ENCODE results near the gene HOMER2.
A peak's percentile ranks its signal among the peaks of the same experiment; 100 is the strongest.
"Not testable (repeated sequence)": the region's sequence is repeated elsewhere in the genome, so short reads cannot be mapped to it uniquely, and the experiment has no call there.

HOMER2 gene

GRCh38 chr15:82901114-82901805, 51.3 kb downstream of the HOMER2 start:
- H3K4me3 ChIP-seq (ENCODE audit: low read length): no peak overlapping the region
- no peak for DNase-seq (ENCODE audit: low read depth)
- no peak for TF ChIP-seq CTCF (conservative IDR thresholded peaks at IDR 0.05; ENCODE audit: low read length)

DNA sequence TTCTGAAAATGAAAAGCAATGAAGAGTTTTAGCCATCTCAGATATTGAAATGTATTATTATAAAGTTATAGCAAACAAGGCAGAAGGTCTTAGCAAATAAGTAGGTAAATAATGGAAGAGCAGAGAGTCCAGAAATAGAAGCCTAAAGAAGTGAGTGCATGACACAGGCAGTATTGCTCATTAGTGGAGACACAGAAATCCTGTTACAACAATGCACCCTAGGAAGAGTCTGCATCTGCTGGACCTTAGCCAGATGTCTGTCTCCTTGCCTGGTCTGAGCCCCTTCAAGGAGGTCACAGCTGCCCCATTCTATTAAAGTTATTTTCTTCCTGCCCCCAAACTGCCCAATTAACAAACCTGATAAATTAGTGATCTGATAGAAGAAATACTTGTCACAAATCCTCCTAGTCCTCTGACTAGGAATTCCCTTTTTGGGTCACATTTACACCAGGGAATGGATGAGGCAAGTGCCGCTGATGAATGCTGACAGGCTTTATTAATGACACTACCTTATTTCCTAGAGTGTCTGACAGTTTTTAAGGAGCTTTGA, 51.9 kb downstream of the HOMER2 start:
- TF ChIP-seq CTCF (conservative IDR thresholded peaks at IDR 0.05; ENCODE audit: low read length): no peak
- H3K4me3 ChIP-seq (ENCODE audit: low read length): no peak overlapping the region
- DNase-seq (ENCODE audit: low read depth): peak; percentile 13

DNA sequence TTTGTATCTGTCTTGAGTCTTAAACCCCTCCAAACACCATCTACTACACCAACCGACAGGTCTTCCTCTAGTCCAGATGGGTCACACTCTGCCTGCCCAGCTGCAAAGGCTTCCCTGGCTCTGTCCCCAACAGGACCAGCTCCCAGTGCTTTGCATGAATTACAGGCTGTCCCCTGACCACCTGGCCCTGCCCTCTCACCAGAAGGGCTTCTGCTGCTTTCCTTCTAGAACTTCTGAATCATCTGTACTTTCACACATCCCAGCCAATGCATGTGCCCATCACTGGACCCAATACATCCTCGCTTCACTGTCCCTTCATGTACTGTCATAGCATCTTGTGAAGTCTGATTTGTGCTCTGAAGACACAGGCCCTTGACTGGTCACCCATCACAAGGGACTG, 53.6 kb downstream of the HOMER2 start:
- DNase-seq (ENCODE audit: low read depth): no peak
- no peak for TF ChIP-seq CTCF (conservative IDR thresholded peaks at IDR 0.05; ENCODE audit: low read length)
- H3K4me3 ChIP-seq (ENCODE audit: low read length): no peak overlapping the region

GRCh38 chr15:82895983-82896382, 56.5 kb downstream of the HOMER2 start:
- TF ChIP-seq CTCF (conservative IDR thresholded peaks at IDR 0.05; ENCODE audit: low read length): no peak
- H3K4me3 ChIP-seq (ENCODE audit: low read length): no peak overlapping the region
- no peak for DNase-seq (ENCODE audit: low read depth)

GRCh38 chr15:82894971-82895520, 57.5 kb downstream of the HOMER2 start:
- peak; percentile 87 for DNase-seq (ENCODE audit: low read depth)
- TF ChIP-seq CTCF (conservative IDR thresholded peaks at IDR 0.05; ENCODE audit: low read length): no peak
- H3K4me3 ChIP-seq (ENCODE audit: low read length): no peak overlapping the region

DNA sequence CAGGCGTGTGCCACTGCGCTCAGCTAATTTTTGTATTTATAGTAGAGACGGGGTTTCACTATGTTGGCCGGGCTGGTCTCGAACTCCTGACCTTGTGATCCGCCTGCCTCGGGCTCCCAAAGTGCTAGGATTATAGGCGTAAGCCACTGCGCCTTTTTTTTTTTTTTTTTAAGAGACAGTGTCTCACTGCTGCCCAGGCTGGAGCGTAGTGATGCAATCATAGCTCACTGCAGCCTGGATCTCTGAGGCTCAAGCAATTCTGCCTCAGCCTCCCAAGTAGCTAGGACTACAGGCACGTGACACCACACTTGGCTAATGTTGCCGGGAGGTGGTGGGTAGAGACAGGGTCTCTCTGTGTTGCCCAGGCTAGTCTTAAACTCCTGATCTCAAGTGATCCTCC, 59.0 kb downstream of the HOMER2 start:
- not testable (repeated sequence) for DNase-seq (ENCODE audit: low read depth); H3K4me3 ChIP-seq (ENCODE audit: low read length)

GRCh38 chr15:82892573-82892972, 59.9 kb downstream of the HOMER2 start:
- no peak overlapping the region for H3K4me3 ChIP-seq (ENCODE audit: low read length)
- DNase-seq (ENCODE audit: low read depth): no peak
- TF ChIP-seq CTCF (conservative IDR thresholded peaks at IDR 0.05; ENCODE audit: low read length): no peak

All from AG10803 (cell line).